A549 (cell line): ENCODE measurements around the gene KAT2B.

Experiments used
- CEBPB ChIP-seq, 2 experiments: fragments of >200 bp in 1 of 2; sonication (Bioruptor Twin) in 1 of 2; formaldehyde crosslinking in 1 of 2; IDR thresholded peaks; 2 replicates each; pipeline ENCODE4 v1.6.1; 2012 to 2016
- CHD2 ChIP-seq: fragments of 150-350 bp; IDR thresholded peaks from 2 replicates; pipeline ENCODE4 v1.6.1; 2014; ENCODE audit warnings: low read length; ENCODE audit not compliant: partially characterized antibody
- EP300 ChIP-seq, 2 experiments: fragments of >200 bp; sonication (Bioruptor Twin); formaldehyde crosslinking; IDR thresholded peaks; 2 replicates in 1 of 2; 3 replicates in 1 of 2; pipeline ENCODE4 v1.6.1; 2016 to 2017
- HOXA7 ChIP-seq: fragments of 250-450 bp; sonication (Bioruptor Pico); IDR thresholded peaks from 2 replicates; pipeline ENCODE4 v1.5.0; 2020; ENCODE audit warnings: mild to moderate bottlenecking, moderate library complexity
- RFX5 ChIP-seq: fragments of 450-650 bp; IDR thresholded peaks from 2 replicates; pipeline ENCODE4 v1.7.1; 2014; ENCODE audit warnings: antibody characterized with exemption, mild to moderate bottlenecking, moderate library complexity
- ZFP36 ChIP-seq: fragments of 450-650 bp; IDR thresholded peaks from 2 replicates; pipeline ENCODE4 v1.6.1; 2014; ENCODE audit warnings: borderline replicate concordance; ENCODE audit not compliant: partially characterized antibody
- ZSCAN20 ChIP-seq: fragments of 250-450 bp; sonication (Bioruptor Pico); IDR thresholded peaks from 2 replicates; pipeline ENCODE4 v1.8.0; 2022; ENCODE audit warnings: mild to moderate bottlenecking, moderate library complexity
- TF ChIP-seq, protein P1 (sequence below): fragments of >200 bp; sonication (Bioruptor Twin); formaldehyde crosslinking; IDR thresholded peaks from 3 replicates; pipeline ENCODE4 v1.5.1; 2016
- TF ChIP-seq, protein P2 (sequence below): IDR thresholded peaks from 2 replicates; pipeline ENCODE4 v1.6.1; 2012
- TF ChIP-seq, protein P3 (sequence below): fragments of 250-450 bp; sonication (Bioruptor Pico); IDR thresholded peaks from 2 replicates; pipeline ENCODE4 v1.5.0; 2021; ENCODE audit warnings: mild to moderate bottlenecking, moderate library complexity, borderline replicate concordance
- TF ChIP-seq, protein P4 (sequence below): fragments of 450-650 bp; IDR thresholded peaks from 2 replicates; pipeline ENCODE4 v1.6.1; 2014; ENCODE audit warnings: antibody characterized with exemption
- TF ChIP-seq, protein P5 (sequence below): IDR thresholded peaks from 2 replicates; pipeline ENCODE4 v1.6.1; 2012

DNA sequence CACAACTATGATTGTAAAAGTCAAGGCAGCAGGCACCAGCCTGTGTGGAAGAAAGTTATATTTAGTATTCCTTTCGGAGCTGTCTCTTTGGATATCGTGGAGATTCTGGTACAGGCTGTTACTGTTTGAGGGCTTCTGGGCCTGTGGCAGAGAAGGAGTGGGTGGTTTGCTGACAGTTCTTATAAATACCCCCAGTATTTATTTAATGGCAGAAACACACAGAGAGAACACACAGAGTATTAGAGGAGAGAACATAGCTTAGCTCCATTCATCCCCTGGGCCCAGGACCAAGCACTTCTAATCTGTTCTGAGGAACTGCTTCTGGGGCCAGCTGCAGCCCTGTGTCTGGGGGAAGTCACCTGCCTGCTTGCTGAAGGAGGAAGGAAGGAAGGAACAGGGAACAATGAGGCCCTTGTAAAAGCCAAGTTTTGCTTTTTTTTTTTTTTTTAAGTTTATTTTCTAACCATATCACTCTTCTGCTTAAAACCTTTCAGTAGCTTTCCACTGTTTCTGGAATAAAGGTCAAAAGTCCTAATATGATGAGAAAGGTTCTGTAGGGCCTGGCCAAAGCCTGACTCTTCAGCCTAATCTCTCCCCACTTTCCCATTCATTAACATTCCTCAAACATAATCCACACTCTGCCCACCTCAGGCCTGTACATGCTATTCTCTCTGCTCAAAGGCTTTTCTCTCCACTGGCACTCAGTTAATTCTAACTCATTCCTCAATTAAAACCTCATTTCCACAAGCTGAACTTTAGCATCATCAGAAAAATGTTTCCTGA is 16.4 kb upstream of the KAT2B start:
- TF ChIP-seq HOXA7, result no peak
- no peak for TF ChIP-seq CEBPB (IDR thresholded peaks at IDR 0.05)
- TF ChIP-seq, protein P1, sequence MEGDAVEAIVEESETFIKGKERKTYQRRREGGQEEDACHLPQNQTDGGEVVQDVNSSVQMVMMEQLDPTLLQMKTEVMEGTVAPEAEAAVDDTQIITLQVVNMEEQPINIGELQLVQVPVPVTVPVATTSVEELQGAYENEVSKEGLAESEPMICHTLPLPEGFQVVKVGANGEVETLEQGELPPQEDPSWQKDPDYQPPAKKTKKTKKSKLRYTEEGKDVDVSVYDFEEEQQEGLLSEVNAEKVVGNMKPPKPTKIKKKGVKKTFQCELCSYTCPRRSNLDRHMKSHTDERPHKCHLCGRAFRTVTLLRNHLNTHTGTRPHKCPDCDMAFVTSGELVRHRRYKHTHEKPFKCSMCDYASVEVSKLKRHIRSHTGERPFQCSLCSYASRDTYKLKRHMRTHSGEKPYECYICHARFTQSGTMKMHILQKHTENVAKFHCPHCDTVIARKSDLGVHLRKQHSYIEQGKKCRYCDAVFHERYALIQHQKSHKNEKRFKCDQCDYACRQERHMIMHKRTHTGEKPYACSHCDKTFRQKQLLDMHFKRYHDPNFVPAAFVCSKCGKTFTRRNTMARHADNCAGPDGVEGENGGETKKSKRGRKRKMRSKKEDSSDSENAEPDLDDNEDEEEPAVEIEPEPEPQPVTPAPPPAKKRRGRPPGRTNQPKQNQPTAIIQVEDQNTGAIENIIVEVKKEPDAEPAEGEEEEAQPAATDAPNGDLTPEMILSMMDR, result no peak
- TF ChIP-seq CHD2, result no peak
- no peak for TF ChIP-seq ZSCAN20 (CRISPR knock-in tag)
- TF ChIP-seq, protein P2, sequence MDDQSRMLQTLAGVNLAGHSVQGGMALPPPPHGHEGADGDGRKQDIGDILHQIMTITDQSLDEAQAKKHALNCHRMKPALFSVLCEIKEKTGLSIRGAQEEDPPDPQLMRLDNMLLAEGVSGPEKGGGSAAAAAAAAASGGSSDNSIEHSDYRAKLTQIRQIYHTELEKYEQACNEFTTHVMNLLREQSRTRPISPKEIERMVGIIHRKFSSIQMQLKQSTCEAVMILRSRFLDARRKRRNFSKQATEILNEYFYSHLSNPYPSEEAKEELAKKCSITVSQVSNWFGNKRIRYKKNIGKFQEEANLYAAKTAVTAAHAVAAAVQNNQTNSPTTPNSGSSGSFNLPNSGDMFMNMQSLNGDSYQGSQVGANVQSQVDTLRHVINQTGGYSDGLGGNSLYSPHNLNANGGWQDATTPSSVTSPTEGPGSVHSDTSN, result no peak
- no peak for TF ChIP-seq RFX5
- TF ChIP-seq, protein P3, sequence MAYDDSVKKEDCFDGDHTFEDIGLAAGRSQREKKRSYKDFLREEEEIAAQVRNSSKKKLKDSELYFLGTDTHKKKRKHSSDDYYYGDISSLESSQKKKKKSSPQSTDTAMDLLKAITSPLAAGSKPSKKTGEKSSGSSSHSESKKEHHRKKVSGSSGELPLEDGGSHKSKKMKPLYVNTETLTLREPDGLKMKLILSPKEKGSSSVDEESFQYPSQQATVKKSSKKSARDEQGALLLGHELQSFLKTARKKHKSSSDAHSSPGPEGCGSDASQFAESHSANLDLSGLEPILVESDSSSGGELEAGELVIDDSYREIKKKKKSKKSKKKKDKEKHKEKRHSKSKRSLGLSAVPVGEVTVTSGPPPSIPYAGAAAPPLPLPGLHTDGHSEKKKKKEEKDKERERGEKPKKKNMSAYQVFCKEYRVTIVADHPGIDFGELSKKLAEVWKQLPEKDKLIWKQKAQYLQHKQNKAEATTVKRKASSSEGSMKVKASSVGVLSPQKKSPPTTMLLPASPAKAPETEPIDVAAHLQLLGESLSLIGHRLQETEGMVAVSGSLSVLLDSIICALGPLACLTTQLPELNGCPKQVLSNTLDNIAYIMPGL (CRISPR knock-in tag), result no peak
- no peak for TF ChIP-seq EP300 (IDR thresholded peaks at IDR 0.05)
- TF ChIP-seq, protein P4, sequence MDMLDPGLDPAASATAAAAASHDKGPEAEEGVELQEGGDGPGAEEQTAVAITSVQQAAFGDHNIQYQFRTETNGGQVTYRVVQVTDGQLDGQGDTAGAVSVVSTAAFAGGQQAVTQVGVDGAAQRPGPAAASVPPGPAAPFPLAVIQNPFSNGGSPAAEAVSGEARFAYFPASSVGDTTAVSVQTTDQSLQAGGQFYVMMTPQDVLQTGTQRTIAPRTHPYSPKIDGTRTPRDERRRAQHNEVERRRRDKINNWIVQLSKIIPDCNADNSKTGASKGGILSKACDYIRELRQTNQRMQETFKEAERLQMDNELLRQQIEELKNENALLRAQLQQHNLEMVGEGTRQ, result no peak
- no peak for TF ChIP-seq ZFP36
- TF ChIP-seq, protein P5, sequence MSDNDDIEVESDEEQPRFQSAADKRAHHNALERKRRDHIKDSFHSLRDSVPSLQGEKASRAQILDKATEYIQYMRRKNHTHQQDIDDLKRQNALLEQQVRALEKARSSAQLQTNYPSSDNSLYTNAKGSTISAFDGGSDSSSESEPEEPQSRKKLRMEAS, result no peak
